GM18951 (cell line): ENCODE data around the gene MEF2D.

ENCODE experiments used
- POLR2A ChIP-seq: IDR thresholded peaks from 4 replicates; pipeline ENCODE4 v1.6.1; 2011; ENCODE audit warnings: mild to moderate bottlenecking; ENCODE audit not compliant: insufficient read length, insufficient read depth; ENCODE audit errors: extremely low read depth
- in situ Hi-C: fragments of 300-500 bp; cut with MboI; formaldehyde crosslinking; loops from one replicate; pipeline ENCODE4 v1.12.0; 2022; ENCODE audit warnings: low sequenced_read_pairs, mixed read lengths, inconsistent platforms; ENCODE audit not compliant: unreplicated experiment

The MEF2D gene

GRCh38 chr1:156418416-156419070 lies 82.0 kb downstream of the MEF2D start:
- TF ChIP-seq POLR2A: no peak
- in situ Hi-C loops: no loop called here

- in situ Hi-C loops: no loop called here
These were observed 83.1 kb downstream of the MEF2D start for GRCh38 chr1:156417401-156418020.

GRCh38 chr1:156416993-156417392 lies 83.6 kb downstream of the MEF2D start:
- in situ Hi-C loops: no loop called here
- no peak for TF ChIP-seq POLR2A

More at GRCh38 chr1:156417401-156418020, 83.1 kb downstream of the MEF2D start:
- TF ChIP-seq POLR2A: no peak

GRCh38 chr1:156414461-156415064 lies 86.0 kb downstream of the MEF2D start:
- in situ Hi-C loops: no loop called here
- TF ChIP-seq POLR2A: no peak
